HG02642 (cell line): ENCODE results near the gene GRM7.

Experiments
- ATAC-seq: cut with Tn5 transposase; IDR thresholded peaks from one replicate; pipeline ENCODE4 v1.9.1; 2021; ENCODE audit warnings: mild to moderate bottlenecking; ENCODE audit not compliant: unreplicated experiment, poor library complexity

Gene GRM7

DNA sequence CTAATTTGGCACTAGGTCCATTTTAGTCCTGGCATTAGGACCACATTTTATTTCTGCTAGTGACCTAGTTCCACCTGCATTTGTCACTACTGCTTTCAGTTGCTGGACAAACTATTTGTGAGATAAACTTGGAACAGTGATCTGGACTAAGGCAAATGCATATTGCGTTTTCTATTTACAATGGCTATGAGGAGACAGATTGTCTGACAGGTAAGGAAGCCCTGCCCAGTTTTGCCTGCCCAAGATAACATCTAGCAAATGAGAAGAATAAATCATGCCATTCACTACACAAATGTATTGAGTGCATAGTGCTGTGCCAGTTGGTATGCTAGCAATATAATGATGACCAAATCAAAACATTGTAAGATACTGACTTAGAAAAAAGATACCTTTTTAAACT is 245.7 kb downstream of the GRM7 start:
- no peak for ATAC-seq

DNA sequence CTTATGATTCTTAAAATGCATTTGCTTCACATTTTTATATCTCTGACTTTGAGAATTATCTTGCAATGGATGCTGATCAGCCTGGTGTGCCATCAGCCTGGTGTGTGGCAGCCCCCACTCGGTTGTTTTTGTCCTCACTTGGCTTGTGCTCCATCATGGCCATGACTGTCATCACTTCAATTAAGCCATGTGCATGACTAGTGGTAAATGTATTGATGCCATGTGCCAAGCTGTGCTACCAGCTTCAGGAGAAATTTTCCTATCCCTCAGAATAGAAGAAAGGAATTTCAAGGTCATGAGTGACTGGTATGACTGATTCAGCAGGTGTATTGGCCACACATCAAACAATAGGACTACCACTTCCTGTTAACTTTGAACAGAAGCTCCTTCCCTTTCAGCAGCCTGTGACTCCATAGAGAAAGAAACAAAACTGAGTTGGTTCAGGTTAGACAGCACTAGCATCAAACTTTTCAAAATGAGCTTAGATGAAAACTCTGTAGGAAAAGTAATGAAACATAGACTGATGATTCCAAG is 251.7 kb downstream of the GRM7 start:
- ATAC-seq, result no peak

DNA sequence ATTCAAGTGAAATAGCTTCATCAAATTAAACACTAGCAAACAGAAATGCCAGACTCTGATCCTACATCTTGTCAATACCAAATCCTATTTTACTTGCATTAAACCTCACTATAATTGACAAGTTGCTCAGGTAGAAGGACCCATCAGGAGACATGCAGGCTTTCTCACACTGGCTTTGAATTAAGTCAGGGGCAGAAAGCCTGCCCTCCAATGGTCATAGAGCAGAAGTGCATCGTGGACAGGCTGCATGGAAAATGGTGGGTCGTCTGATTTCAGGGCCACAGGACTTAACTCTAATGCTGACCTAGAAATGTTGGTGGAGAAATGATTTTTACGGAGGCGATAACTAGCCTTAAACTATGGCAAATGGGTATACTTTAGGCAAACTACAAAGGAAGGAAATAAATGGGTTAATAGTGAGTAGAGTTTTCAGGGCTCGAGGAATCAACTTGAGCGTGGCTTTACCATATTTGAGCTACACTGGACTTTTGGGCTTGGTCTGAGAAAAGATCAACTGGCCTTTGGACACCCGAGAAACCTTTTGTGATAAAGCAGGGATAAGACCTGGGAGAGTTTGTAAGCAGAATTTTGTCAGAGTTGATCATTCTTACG is 283.9 kb downstream of the GRM7 start:
- no peak for ATAC-seq

DNA sequence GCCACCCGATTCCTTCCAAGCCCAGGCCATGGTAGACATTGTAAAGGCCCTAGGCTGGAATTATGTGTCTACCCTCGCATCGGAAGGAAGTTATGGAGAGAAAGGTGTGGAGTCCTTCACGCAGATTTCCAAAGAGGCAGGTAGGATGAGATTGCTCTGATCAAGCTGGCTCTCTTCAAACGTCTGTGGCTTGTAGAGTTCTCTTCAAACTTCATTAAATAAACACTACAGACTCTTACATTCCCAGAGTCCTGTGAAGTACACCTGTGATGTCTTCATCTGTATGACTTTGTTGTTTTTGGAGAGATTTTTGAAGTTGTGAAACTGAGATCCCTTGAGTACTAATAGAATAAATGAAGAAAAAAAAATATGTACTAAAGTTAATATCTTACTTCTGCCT is 285.6 kb downstream of the GRM7 start:
- ATAC-seq, result no peak

DNA sequence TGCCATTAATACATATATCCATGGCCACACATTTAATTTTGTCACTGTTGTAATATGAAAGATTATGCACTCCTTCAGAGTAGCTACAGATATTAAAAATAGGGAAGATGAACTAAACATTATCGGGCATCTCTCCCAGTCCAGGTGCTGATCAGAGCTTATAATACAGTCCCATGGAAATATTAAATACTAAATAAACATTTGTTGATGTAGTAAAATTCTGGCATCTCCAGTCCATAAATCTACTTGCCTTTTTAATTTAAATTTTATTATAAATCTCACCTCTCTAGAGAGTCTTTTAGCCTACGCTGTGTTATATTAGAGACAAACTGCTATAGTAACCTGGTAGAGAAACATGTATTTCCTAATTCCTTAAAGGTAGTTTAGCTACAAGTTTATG is 297.6 kb downstream of the GRM7 start:
- ATAC-seq, result no peak

DNA sequence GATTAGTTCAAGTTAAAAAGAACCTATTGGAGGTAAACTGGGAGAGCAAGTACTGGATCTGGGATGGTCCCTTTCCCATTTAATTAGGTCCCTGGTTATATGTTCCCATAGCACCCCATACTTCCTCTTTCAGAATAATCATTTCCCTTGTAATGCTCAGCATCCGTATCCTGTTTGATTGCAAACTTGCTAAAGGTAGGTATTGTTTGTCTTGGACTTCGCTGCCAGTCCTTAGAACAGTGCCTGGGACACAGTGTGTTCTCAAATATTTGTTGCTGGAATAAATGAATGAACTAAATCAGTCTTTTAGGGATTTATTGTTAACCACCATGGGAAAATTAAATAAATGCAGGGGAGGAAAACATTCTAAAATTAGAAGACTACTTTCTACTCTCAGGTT is 299.8 kb downstream of the GRM7 start:
- no peak for ATAC-seq

DNA sequence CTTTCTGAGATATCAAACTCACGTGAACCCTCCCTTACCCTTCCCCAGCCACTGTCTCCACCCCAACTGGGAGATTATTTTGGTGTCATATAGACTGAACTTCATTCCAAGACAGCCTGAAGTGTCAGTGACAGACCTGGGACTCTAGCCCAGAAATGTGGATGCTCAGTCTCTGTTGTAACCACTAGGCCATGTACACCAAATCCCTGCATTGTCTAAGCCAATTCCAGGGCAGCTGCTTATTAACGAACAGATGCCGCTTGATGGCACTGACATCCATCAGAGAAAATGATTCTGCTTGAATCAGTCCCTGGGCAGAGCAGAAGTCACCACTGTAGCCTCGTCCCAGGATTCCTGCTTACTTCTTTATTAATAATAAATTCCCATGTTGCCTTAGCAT is 305.5 kb downstream of the GRM7 start:
- ATAC-seq, result no peak

DNA sequence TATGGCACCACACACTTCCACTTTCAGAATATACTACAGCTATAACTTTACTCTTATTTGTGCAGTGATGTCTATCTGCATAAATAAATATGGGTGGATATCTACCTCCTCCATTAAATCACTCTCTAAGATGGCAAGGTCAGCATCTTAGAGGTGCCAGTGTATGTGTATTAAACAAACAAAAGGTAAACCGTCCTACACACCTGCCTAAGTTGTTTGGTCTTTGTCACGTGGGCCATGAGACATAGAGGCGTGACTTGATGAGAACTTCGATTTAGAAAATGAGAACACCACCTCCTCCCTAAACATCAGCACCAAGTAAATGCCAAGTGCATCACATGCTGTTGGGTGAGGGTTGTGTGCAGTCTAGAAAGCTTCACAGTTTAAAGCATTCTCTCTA is 310.6 kb downstream of the GRM7 start:
- no peak for ATAC-seq

DNA sequence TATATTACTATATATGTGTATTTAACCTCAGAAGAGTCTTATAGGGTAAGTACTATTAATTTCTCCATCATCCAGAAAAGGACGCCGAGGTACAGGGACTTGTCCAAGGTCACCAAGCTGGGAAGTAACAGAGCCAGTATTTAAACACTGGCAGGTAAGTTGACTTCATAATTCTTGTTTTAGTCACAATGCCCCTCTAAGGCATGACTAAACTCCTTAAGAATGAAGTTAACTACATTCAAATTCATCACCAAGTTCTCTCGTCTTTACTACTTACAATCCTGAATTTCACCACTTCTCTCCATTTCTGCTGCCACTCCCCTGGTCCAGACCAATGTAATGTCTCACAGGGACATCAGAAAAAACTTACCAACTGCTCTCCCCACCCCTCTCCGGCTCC is 312.1 kb downstream of the GRM7 start:
- ATAC-seq, result no peak

DNA sequence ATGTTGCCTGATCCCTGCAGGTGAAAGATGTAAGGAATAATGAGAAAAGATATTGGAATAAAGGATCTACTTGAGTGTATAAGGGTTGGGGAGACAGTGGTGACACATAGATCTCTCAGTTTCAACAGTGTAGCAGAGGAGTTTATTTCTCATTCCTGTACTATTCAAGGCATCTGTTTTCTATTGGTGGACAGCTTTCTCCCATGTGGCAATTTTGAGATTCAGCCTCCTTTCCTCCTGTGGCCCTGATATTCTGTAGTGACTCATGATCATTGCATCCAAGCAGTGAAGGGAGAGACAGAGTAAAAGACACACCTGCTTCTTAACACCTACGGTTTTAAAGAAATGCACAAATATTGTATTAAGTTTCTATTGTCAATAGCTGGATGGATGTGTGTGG is 327.6 kb downstream of the GRM7 start:
- no peak for ATAC-seq

DNA sequence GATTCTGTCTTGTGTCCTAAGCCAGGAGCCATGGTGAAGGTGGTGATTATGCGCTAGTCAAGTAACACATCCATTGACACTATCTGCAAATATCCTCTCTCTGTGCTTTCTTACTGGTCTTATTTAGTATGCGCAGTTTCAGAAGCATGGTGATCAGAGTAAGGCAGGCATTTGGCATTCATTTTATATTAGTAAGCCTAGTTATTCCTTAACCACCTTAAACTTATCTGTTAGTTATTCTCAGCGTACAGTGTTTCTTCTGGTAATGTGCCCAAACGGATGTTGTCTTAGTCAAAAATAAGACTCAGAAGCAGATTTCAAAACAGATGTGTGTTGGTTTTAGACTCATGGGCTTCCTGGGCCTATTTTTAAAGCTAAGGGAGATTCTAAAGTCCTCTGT is 329.2 kb downstream of the GRM7 start:
- ATAC-seq, result peak; percentile 53

DNA sequence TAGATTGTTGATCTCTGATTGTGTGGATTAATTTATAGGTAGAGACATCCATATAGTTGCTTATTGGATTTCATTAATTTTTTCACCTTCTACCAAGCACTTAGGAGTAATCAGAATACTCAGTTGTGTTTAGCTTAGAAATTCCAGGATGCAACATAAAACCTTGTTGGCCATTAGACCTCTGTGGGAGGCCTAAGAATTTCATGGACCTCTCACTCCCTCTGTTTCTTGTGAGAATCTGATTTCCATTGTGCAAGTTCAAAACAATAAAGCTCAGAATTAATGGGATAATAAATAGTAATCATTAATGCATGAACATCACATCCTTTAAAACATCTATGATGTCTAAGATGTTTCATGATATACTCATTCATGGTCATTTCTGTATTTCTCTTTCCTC is 332.4 kb downstream of the GRM7 start:
- no peak for ATAC-seq

DNA sequence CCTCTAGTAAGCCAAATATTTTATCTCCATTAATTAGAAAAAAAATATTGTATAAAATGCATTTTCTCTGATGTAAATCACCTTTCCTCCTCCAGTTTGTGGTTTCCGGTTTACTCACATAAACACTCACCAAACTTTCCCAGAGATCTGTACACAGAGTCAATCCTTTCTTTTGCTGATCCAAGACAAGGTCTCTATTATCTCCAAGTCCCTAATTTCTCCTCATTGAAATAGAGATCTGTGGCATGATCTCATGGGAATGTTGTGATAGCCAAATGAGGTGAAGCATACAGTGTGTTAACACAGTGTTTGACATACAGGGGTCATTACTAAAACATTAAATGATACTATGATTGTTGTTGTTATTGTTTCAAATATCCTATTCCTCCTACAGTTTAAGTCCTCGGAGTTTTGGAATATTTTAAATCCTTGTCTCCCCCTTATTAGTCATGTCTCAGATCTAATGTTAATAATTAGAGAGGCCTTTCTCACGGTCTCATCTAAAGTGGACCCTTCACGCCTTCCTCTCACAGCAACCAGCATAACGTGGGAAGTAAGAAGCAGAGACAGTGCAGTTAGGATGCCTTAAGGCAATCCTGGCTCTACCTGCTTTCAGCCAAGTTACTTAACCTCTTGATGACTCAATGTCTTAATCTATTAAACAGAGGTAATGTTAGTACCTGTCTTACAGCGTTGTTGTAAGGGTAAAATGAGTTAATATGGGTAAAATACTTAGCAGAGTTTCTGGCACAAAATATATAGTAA is 333.3 kb downstream of the GRM7 start:
- no peak for ATAC-seq

DNA sequence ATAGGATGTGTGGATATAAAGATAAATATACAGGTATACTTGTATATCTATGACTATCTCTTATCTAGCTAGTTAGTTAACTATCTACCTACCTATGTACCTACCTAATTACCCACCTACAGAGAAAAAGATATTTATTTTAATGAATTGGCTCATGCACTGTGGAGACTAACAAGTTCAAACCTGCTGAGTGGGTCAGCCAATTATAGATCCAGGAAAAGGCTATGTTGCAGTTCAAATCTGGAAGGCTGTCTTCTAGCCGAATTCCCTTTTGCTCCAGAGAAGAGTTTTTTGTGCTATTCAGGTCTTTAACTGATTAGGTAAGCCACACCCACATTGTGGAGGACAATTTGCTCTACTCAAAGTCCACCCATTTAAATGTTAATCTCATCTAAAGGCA is 335.0 kb downstream of the GRM7 start:
- no peak for ATAC-seq

DNA sequence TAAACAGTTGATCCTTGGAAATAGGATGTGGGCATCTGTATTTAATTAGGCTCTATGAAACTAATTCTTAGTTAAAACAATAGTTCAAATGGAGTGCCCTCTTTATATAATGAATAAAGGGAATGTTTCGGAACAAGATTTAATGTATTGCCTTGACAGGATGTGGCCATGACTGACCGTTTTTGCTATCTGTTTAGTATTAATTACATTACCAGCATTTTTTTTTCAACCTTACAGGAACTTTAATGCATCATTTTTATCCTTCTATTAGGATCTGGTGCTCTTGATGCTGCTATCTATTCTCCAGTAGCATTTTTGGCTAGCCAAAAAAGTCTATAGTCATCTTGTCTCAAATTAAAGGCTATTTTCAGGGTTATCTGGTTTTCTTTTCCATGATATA is 340.9 kb downstream of the GRM7 start:
- ATAC-seq, result no peak

DNA sequence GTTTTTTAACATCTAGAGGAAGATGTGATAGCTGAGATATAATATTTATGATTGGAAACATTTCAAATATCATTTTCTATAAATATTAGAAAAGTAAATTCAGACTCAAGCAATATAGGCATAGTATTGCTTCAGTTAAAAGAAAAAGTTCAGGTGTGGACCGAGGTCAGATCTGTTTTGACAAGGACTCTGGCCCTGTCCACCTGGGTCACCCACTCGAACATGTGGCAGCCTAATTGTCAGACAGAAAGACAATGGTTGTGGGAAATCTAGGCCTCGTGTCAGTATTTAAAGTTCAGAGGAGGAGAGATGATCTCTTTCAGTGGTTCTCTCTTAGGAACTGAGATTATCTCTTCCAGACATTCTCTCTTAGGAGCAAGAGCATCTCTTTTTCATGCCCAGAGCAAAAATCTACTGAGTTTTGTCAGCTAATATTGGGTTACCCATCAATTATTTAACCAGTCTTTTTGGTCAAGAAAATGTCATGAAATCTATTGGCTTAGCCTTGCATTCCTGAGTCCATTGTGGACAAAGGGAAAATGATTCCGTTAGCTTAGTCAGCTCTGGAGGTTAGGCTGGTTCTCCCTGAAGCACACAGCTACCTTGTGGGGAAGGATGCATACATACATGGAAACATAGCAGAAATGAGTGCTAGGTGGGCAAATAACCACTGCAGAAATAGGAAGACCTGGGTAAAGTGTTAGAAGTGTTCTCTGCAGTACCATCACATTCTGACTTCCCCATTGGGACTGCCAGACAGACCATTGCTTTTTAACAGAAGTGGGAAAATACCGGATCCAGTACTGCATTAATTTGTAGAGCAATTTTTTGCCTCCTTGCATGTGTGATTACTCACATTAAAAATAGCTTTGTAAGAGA is 343.3 kb downstream of the GRM7 start:
- peak; percentile 46 for ATAC-seq

DNA sequence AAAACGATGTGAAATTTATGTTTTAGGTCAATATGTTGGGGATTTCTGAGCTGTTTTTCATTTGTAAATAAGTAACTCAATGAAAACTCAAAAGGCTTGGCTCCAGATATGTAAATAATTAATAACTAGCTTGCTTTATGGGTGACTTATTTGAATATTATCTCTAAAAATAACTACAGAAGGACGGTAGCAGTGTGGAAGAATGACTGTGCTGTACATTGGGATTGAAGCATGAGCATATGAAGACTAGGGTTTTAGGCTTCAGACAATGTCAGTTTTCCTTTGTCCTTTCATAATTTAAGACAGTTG is 343.9 kb downstream of the GRM7 start:
- ATAC-seq, result peak; percentile 35

DNA sequence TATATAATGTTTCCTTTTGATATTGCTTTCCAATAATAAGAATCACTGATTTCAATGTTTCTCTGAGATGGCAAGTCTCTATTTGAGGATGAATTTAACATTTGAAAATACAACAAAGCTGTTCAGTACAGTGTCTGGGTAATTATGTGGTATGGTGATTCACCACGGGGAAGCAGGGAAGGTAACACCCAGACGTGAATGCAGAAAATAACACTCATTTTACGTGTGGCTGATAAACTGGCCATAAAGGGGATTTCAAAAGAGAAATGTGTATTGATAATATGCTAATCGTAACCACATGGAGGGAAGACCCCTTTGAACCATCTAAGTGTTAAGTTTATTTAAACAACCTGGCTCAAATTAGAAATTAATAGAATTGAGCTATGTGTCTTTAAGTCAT is 344.6 kb downstream of the GRM7 start:
- ATAC-seq, result peak; percentile 49

DNA sequence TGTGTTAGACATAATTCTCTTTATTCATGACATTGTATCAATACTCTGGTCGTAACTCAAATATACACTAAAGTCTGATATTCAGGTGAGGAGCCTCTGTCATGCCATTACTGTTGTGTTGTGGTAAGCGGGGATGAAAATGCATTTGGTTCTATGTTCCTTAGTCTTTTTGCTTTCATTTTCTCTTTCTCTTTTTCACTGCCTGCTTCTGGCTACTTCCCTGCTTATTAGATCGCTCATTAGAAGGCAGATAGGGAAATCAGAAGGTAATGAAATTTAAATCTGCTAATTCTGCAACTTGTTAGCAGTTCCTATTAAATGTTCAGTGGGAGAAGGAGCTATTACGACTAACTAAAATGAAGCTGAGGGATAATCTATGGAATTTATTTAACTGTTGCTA is 345.0 kb downstream of the GRM7 start:
- peak; percentile 51 for ATAC-seq

DNA sequence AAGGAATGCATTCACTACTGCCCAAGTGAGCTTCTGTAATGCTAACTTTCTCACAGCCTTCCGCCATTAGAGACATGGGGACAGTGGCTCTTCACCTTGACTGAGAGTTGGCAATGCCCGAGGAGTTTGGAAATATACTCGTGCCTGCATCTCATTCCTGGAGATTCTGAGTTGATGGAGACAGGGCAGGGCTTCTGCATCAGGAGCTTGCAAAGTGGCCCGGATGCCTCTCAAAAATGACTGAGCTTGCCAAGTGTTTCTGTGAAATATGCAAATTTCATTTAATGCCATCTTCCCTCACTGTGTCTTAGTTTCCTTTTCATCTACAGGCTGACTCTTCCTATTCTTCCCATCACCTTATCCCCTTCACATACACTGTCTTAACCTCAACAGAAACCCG is 346.2 kb downstream of the GRM7 start:
- no peak for ATAC-seq

DNA sequence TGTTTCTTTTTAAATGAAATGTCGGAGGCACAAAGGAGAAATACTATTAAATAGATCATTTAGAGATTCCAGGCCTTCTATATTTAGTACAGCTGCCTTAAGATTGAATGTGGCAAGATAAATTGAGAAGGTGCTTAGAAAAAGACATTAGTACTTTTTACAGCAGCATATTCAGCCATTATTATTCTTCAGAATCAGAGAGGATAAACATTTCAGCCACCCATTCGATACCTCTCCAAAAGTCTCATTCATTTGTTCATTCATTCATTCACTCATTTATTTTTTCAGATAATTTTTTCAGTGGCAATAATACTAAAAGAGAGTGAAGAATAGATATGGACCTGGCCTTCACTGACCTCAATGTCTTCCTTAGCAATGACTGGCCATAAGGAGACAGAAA is 347.0 kb downstream of the GRM7 start:
- ATAC-seq, result no peak
